HG02798 (cell line): Measurements from ENCODE around the gene KNL1.
"Not testable (repeated sequence)": the region's sequence is repeated elsewhere in the genome, so short reads cannot be mapped to it uniquely, and the experiment has no call there.

Experiments
- ATAC-seq: cut with Tn5 transposase; IDR thresholded peaks from one replicate; pipeline ENCODE4 v1.9.1; 2021; ENCODE audit warnings: mild to moderate bottlenecking; ENCODE audit not compliant: unreplicated experiment, poor library complexity

Gene KNL1

GRCh38 chr15:40578892-40579291, 15.2 kb upstream of the KNL1 start:
- ATAC-seq = no peak

GRCh38 chr15:40581796-40582195, 12.3 kb upstream of the KNL1 start:
- ATAC-seq = not testable (repeated sequence)

GRCh38 chr15:40582726-40583246, 11.3 kb upstream of the KNL1 start:
- ATAC-seq = no peak

GRCh38 chr15:40584191-40584590, 9.9 kb upstream of the KNL1 start:
- no peak for ATAC-seq

GRCh38 chr15:40590667-40591050, 3.4 kb upstream of the KNL1 start:
- ATAC-seq = no peak

GRCh38 chr15:40591389-40591788, 2.7 kb upstream of the KNL1 start:
- ATAC-seq = no peak

GRCh38 chr15:40593165-40593564, 884 bp upstream of the KNL1 start:
- no peak for ATAC-seq

GRCh38 chr15:40594429-40594836, 384 bp downstream of the KNL1 start:
- peak; percentile 54 for ATAC-seq

GRCh38 chr15:40595219-40595618, 1.2 kb downstream of the KNL1 start:
- no peak for ATAC-seq

- ATAC-seq = no peak
Measured at GRCh38 chr15:40595773-40596172, 1.7 kb downstream of the KNL1 start.

- no peak for ATAC-seq
Measured at GRCh38 chr15:40597024-40597423, 3.0 kb downstream of the KNL1 start.

- ATAC-seq = no peak
Measured at GRCh38 chr15:40598126-40598525, 4.1 kb downstream of the KNL1 start.

- ATAC-seq = no peak
Measured at GRCh38 chr15:40598672-40599071, 4.6 kb downstream of the KNL1 start.

- no peak for ATAC-seq
Measured at GRCh38 chr15:40600956-40601355, 6.9 kb downstream of the KNL1 start.

GRCh38 chr15:40603935-40604334, 9.9 kb downstream of the KNL1 start:
- ATAC-seq = no peak

- no peak for ATAC-seq
Measured at GRCh38 chr15:40613080-40613479, 19.0 kb downstream of the KNL1 start.

GRCh38 chr15:40618023-40618422, 24.0 kb downstream of the KNL1 start:
- no peak for ATAC-seq

- no peak for ATAC-seq
Measured at GRCh38 chr15:40618906-40619305, 24.9 kb downstream of the KNL1 start.

GRCh38 chr15:40623361-40623760, 29.3 kb downstream of the KNL1 start:
- no peak for ATAC-seq

GRCh38 chr15:40630313-40630712, 36.3 kb downstream of the KNL1 start:
- ATAC-seq = no peak

GRCh38 chr15:40633178-40633577, 39.1 kb downstream of the KNL1 start:
- ATAC-seq = no peak

- no peak for ATAC-seq
Measured at GRCh38 chr15:40637221-40637745, 43.2 kb downstream of the KNL1 start.

GRCh38 chr15:40639677-40640076, 45.6 kb downstream of the KNL1 start:
- no peak for ATAC-seq
